OCI-LY7 (cell line): ENCODE measurements around the gene EVA1C.

Experiments
- CTCF ChIP-seq: fragments of 200-600 bp; sonication (generic); conservative IDR thresholded peaks from 2 replicates; pipeline ENCODE4 v1.5.1; 2014; ENCODE audit warnings: mild to moderate bottlenecking, antibody characterized with exemption, low read length, moderate library complexity, mixed read lengths
- EZH2phosphoT487 ChIP-seq: fragments of 200-600 bp; sonication (generic); IDR thresholded peaks from 2 replicates; pipeline ENCODE4 v1.6.1; 2018; ENCODE audit warnings: low read depth, borderline replicate concordance, mild to moderate bottlenecking, mixed run types, antibody characterized with exemption, low read length, moderate library complexity, mixed read lengths

GRCh38 chr21:32533053-32533452, 120.5 kb downstream of the EVA1C start:
- no peak for TF ChIP-seq CTCF
- TF ChIP-seq EZH2phosphoT487 = no peak
